GM21723 (cell line): ENCODE results near the gene TMEM54.
"Not testable (repeated sequence)": the region's sequence is repeated elsewhere in the genome, so short reads cannot be mapped to it uniquely, and the experiment has no call there.

ENCODE experiments used
- ATAC-seq: cut with Tn5 transposase; IDR thresholded peaks from one replicate; pipeline ENCODE4 v1.9.1; 2021; ENCODE audit warnings: mild to moderate bottlenecking, moderate library complexity; ENCODE audit not compliant: unreplicated experiment

Gene TMEM54

GRCh38 chr1:32919811-32920733 lies 18.9 kb upstream of the TMEM54 start:
- no peak for ATAC-seq

- ATAC-seq = no peak
Observed at GRCh38 chr1:32918179-32918578, 17.0 kb upstream of the TMEM54 start.

- ATAC-seq = no peak
Observed at GRCh38 chr1:32917521-32917920, 16.3 kb upstream of the TMEM54 start.

- ATAC-seq = no peak
Observed at GRCh38 chr1:32915766-32916706, 14.8 kb upstream of the TMEM54 start.

GRCh38 chr1:32910319-32910718 lies 9.1 kb upstream of the TMEM54 start:
- ATAC-seq = no peak

GRCh38 chr1:32907435-32907834 lies 6.2 kb upstream of the TMEM54 start:
- ATAC-seq = no peak

GRCh38 chr1:32906654-32907053 lies 5.5 kb upstream of the TMEM54 start:
- ATAC-seq = no peak

GRCh38 chr1:32905588-32905987 lies 4.4 kb upstream of the TMEM54 start:
- not testable (repeated sequence) for ATAC-seq

- no peak for ATAC-seq
Observed at GRCh38 chr1:32904797-32905196, 3.6 kb upstream of the TMEM54 start.

GRCh38 chr1:32903991-32904785 lies 3.0 kb upstream of the TMEM54 start:
- ATAC-seq = no peak

GRCh38 chr1:32902535-32902920 lies 1.3 kb upstream of the TMEM54 start:
- ATAC-seq = no peak

GRCh38 chr1:32901823-32902534 lies 790 bp upstream of the TMEM54 start:
- ATAC-seq = no peak

- no peak for ATAC-seq
Observed at GRCh38 chr1:32900371-32900955, 726 bp downstream of the TMEM54 start.

- ATAC-seq = no peak
Observed at GRCh38 chr1:32899586-32900296, 1.4 kb downstream of the TMEM54 start.

- ATAC-seq = no peak
Observed at GRCh38 chr1:32898958-32899357, 2.2 kb downstream of the TMEM54 start.

- ATAC-seq = no peak
Observed at GRCh38 chr1:32898056-32898455, 3.1 kb downstream of the TMEM54 start.

- no peak for ATAC-seq
Observed at GRCh38 chr1:32897082-32898049, 3.8 kb downstream of the TMEM54 start.

GRCh38 chr1:32896451-32896850 lies 4.7 kb downstream of the TMEM54 start:
- ATAC-seq = no peak
